Hematopoietic multipotent progenitor cell treated with erythropoietin and hydrocortisone succinate and interleukin-3 and kit ligand, for 8 days (in vitro differentiated cells): ENCODE data around the gene NHLRC4.
A peak's percentile ranks its signal among the peaks of the same experiment; 100 is the strongest.

Experiments used
- DNase-seq: peaks from one replicate; pipeline ENCODE4 v3.0.0-alpha.2; 2015

NHLRC4 gene

GRCh38 chr16:568401-569258 is 1.8 kb downstream of the NHLRC4 start:
- peak; percentile 93 for DNase-seq

DNA sequence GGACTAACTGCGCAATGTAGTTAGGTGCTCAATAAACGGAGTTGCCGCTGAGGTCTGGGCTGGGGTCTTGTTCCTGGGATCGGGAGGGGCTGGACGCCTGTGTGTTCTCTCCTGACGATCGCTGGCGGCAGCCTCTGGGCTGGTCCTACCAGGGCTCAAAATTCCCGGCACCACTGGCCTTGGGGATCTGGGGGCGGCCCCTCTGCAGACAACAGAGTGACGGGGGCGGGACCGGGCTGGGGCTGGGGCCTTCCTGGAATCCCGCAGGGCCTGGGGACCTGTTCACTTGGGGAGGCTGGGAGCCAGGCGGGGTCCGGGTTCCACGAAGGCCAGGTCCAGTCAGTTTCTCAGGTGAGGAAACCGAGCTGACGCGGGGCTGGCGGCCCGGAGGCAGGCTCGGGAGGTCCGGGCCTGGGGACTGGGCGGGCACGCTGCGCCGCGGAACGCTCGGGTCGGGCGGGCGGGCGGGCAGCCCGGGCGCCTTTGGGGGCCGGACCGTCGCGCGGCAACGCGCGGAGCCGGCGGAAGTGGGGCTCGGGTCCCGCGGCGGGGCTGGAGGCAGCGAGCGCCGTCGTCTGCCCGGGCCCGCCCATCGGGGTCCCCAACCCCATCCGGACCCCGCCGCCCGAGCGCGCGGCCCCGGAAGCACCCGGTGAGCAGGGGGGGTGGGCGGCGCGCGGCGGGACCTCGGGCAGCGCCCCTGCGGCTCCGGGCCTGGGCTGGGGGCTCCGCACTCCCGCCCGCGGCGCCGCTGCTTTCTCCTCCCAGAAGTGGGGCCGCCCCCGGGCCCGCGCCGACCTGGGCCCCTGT is 2.8 kb downstream of the NHLRC4 start, which contains the start of gene PIGQ:
Gene PIGQ (plus strand): TSS at position 524 of the 810 bp plus-strand sequence. CDS start 4,107 bp downstream, outside the sequence.
- DNase-seq = peak; percentile 64

GRCh38 chr16:572865-573650 is 6.3 kb downstream of the NHLRC4 start:
- DNase-seq = no peak

DNA sequence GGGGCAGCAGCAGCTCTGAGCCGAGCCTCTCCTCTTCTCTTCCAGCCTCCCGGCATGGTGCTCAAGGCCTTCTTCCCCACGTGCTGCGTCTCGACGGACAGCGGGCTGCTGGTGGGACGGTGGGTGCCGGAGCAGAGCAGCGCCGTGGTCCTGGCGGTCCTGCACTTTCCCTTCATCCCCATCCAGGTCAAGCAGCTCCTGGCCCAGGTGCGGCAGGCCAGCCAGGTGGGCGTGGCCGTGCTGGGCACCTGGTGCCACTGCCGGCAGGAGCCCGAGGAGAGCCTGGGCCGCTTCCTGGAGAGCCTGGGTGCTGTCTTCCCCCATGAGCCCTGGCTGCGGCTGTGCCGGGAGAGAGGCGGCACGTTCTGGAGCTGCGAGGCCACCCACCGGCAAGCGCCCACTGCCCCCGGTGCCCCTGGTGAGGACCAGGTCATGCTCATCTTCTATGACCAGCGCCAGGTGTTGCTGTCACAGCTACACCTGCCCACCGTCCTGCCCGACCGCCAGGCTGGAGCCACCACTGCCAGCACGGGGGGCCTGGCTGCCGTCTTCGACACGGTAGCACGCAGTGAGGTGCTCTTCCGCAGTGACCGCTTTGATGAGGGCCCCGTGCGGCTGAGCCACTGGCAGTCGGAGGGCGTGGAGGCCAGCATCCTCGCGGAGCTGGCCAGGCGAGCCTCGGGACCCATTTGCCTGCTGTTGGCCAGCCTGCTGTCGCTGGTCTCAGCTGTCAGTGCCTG is 7.4 kb downstream of the NHLRC4 start:
- DNase-seq = no peak

GRCh38 chr16:575354-576196 is 8.8 kb downstream of the NHLRC4 start:
- no peak for DNase-seq

- DNase-seq = no peak
These were observed 9.5 kb downstream of the NHLRC4 start for GRCh38 chr16:576197-576822.

- DNase-seq = no peak
These were observed 10.0 kb downstream of the NHLRC4 start for GRCh38 chr16:576823-577201.

DNA sequence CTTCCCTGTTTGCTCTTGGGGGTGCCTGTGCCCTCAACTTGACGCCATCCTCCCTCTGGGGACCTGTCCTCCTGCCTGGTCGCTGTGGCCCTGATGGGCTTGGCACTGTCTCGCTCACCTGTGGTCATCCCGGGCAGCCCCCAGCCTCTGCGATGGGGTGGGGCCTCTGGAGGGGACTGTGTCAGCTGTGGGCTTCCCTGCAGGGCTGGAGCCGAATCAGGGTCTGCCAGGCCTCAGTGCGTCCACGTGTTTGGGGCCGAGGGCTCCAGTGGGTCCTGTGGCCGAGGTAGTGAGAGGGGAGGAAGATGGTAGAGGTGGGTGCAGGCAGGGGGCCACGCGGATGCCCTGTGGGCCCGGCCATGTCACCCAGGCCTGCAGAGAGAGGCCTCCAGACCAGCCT is 11.0 kb downstream of the NHLRC4 start:
- DNase-seq = no peak

DNA sequence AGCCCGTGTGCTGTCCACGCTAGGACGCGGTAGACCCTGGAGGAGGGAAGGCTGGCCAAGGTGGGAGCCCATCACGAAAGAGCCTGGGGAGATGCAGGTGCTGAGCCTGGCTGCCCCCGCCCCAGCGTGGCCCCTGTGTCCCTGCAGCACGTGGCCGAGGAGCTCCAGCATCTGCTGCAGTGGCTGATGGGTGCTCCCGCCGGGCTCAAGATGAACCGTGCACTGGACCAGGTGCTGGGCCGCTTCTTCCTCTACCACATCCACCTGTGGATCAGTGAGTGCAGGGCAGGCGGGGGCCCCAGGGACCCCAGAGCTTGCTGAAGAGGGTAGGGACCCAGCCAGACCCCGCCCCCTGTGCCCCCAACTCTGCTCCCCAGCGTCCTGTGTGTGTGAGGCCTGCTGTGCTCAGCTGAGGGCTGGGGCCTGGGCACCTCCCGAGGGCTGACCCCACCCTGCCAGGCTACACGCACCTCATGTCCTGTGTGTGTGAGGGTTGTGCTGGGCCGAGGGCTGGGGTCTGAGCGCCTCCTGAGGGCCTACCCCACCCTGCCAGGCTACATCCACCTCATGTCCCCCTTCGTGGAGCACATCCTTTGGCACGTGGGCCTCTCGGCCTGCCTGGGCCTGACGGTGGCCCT is 11.5 kb downstream of the NHLRC4 start:
- DNase-seq = no peak

GRCh38 chr16:578870-579405 is 12.1 kb downstream of the NHLRC4 start:
- peak; percentile 92 for DNase-seq

- no peak for DNase-seq
These were observed 13.5 kb downstream of the NHLRC4 start for GRCh38 chr16:580141-580945.

- no peak for DNase-seq
These were observed 14.2 kb downstream of the NHLRC4 start for GRCh38 chr16:580946-581498.

DNA sequence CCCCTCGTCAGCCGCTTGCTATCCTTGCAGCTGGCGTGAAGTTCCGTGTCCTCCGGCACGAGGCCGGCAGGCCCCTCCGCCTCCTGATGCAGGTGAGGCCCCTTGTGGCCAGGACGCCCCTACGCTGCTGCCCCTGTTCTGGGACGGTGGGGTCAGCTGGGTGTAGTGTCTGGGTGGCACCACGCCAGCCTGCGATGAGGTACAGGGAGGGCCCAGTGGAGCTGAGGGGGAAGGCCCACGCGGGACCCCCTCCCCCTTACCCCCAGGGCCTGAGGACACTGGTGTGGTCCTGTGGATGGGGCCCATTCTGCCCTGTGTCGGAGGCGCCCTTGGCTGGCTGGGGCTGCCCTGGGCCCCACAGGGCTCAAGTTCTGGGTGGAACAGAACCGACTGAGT is 15.4 kb downstream of the NHLRC4 start:
- DNase-seq = no peak

DNA sequence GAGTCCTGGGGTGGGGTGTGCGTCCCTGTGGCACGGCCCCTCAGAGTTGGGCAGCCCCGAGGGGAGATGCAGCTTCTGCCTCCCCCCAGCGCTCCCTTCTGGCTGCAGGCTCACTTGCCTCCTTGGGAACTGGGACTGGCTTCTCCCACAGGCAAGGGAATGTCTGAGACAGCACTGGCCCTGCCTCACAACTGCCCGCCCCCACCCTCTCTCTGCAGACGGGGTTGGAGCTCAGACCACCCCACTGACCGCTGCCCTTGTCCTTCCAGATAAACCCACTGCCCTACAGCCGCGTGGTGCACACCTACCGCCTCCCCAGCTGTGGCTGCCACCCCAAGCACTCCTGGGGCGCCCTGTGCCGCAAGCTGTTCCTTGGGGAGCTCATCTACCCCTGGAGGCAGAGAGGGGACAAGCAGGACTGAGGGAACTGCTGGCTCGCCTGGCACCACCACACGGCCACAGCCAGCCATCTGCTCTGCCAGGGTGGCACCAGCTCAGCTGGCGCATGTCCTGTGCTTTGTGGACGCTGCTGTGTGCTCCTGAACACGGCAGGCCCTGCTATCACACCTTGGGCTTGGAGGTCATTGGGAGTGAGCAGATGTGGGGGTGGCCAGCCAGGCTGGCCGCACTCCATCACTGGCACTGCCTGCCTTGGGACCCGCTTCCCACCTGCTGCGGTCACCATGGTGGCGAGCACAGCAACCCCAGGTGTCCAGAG is 16.0 kb downstream of the NHLRC4 start:
- peak; percentile 30 for DNase-seq

GRCh38 chr16:583470-583814 is 16.6 kb downstream of the NHLRC4 start:
- no peak for DNase-seq

DNA sequence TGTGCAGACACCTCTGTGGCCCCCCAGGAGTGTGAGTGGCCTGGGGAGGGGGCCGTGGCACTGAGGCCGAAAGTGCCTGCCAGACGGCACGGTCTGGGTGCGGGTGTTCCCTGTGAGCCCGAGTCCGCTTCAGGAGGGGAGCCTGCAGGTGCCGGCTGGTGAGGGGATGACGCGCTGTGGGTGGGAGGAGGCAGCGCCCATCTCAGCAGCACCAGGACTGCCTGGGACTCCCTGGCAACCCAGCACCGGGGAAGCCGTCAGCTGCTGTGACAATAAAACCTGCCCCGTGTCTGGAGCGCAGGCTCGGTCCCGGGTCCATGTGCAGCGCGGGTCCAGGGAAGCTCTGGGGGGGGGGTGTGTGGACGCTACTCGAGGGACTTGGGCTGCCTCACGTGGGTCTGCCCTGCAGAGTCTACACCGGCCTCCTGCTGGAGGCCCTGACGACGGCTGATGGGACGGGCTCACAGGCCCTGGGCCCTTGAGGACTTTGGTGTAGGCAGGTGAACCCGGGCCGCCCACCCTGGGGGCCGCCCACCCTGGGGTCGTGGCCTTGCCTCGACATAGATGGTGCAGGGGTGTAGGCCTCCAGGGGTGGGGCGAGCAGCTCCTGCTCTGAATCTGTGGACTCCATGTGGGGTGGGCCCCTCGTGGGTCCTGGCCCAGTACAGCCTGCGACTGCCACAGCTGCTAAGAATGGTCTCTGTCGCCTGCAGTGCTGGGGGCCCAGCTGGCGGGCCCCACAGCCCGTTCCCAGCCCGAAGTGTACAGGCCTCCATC is 17.2 kb downstream of the NHLRC4 start:
- no peak for DNase-seq

GRCh38 chr16:585351-585750 is 18.5 kb downstream of the NHLRC4 start:
- DNase-seq = peak; percentile 28
